MM.1S (cell line): ENCODE measurements around the gene FIP1L1.

Experiments used
- DNase-seq: peaks from one replicate; pipeline ENCODE4 v3.0.0-alpha.2; 2015
- H2AFZ ChIP-seq: fragments of 300-600 bp; sonication (generic); 2 replicates; pipeline ENCODE4 v1.6.0; 2016; ENCODE audit warnings: antibody characterized with exemption, low read length
- H3F3A ChIP-seq: fragments of 300-600 bp; sonication (generic); 2 replicates; pipeline ENCODE4 v1.6.1; 2016; ENCODE audit warnings: mild to moderate bottlenecking, antibody characterized with exemption, low read length, moderate library complexity, mixed read lengths; ENCODE audit not compliant: insufficient read depth
- H3K27ac ChIP-seq: fragments of 300-600 bp; sonication (generic); 2 replicates; pipeline ENCODE4 v1.5.1; 2016; ENCODE audit warnings: mild to moderate bottlenecking, low read length
- H3K27me3 ChIP-seq: fragments of 300-600 bp; sonication (generic); replicated peaks from 2 replicates; pipeline ENCODE4 v1.6.0; 2016; ENCODE audit warnings: low read length; ENCODE audit not compliant: insufficient read depth
- H3K36me3 ChIP-seq: fragments of 300-600 bp; sonication (generic); replicated peaks from 2 replicates; pipeline ENCODE4 v1.6.1; 2016; ENCODE audit warnings: mild to moderate bottlenecking, low read length, mixed read lengths; ENCODE audit not compliant: insufficient read depth
- H3K4me1 ChIP-seq: fragments of 300-600 bp; sonication (generic); 2 replicates; pipeline ENCODE4 v1.6.1; 2016; ENCODE audit warnings: low read length, mixed read lengths
- H3K4me2 ChIP-seq: fragments of 300-600 bp; sonication (generic); 2 replicates; pipeline ENCODE4 v1.6.0; 2016; ENCODE audit warnings: low read depth, low read length
- H3K4me3 ChIP-seq: fragments of 300-600 bp; sonication (generic); 2 replicates; pipeline ENCODE4 v1.5.1; 2016; ENCODE audit warnings: low read length, mixed read lengths
- H3K79me2 ChIP-seq: fragments of 300-600 bp; sonication (generic); 2 replicates; pipeline ENCODE4 v1.6.1; 2016; ENCODE audit warnings: mixed run types, low read length, mixed read lengths
- H3K9ac ChIP-seq: fragments of 300-600 bp; sonication (generic); 2 replicates; pipeline ENCODE4 v1.6.1; 2016; ENCODE audit warnings: low read length, mixed read lengths
- H3K9me2 ChIP-seq: fragments of 300-600 bp; sonication (generic); replicated peaks from 2 replicates; pipeline ENCODE4 v1.6.1; 2016; ENCODE audit warnings: mild to moderate bottlenecking, low read length, mixed read lengths; ENCODE audit not compliant: insufficient read depth
- H3K9me3 ChIP-seq: fragments of 300-600 bp; sonication (generic); replicated peaks from 2 replicates; pipeline ENCODE4 v1.6.1; 2016; ENCODE audit warnings: mild to moderate bottlenecking, low read length, mixed read lengths; ENCODE audit not compliant: insufficient read depth
- H4K20me1 ChIP-seq: fragments of 300-600 bp; sonication (generic); 2 replicates; pipeline ENCODE4 v1.6.1; 2016; ENCODE audit warnings: mild to moderate bottlenecking, low read length, moderate library complexity, mixed read lengths; ENCODE audit not compliant: insufficient read depth
- CTCF ChIP-seq: fragments of 300-600 bp; sonication (generic); IDR thresholded peaks from 2 replicates; pipeline ENCODE4 v1.5.1; 2016; ENCODE audit warnings: antibody characterized with exemption, low read length, mixed read lengths
- EZH2 ChIP-seq: fragments of 300-600 bp; sonication (generic); optimal IDR thresholded peaks from 2 replicates; pipeline ENCODE3; 2017; ENCODE audit warnings: low read depth, mild to moderate bottlenecking, antibody characterized with exemption, low read length, mixed read lengths
- EZH2phosphoT487 ChIP-seq: fragments of 300-600 bp; sonication (generic); IDR thresholded peaks from 2 replicates; pipeline ENCODE4 v1.6.1; 2018; ENCODE audit warnings: antibody characterized with exemption, low read length

Gene FIP1L1

DNA sequence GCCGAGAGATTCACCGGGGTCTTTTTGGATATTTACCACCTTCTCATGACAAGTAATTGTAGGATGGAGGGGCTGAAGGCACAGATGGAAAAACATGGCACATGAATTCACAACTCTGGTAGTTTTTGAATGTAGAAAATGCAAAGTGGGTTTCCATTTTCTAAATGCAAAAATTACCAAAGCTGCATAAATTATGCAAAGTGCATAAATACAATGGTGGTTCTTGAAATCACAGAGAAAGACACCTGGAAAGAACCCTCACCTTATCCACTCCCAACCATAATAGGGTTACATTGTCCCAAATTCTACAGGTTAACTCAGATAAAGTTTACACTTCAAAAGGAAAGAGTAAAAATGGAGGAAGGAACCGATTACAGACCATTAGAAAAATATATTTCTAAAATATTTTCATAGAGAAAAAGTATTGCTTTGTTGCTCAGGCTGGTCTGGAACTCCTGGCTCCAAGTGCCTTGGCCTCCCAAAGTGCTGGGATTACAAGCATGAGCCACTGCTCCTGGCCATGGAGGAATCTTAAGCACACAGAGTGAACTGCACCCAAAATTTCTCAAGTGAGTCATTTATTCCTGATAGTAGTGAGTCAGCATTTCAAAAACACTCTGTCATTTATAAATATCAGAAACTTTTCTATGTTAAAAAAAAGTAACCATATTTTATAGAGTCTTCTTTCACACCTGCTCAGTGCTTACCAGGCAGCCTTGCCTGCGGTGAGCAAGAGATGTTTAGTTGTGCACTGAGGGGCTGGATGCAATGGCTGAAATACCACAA, 101.4 kb downstream of the FIP1L1 start:
- Histone ChIP-seq H3K27me3 (no peaks in the 10 kb centered on the region), H3K9me2 (no peaks in the 10 kb centered on the region), H3K9ac (no peak overlapping the region), H3K9me3 (no peaks in the 10 kb centered on the region), H3K4me1 (no peaks in the 10 kb centered on the region), H2AFZ (no peak overlapping the region), H3K27ac (no peak overlapping the region), H4K20me1 (no peaks in the 10 kb centered on the region), H3K4me2 (no peak overlapping the region), H3F3A (no peaks in the 10 kb centered on the region), H3K79me2 (no peaks in the 10 kb centered on the region), H3K36me3 (no peaks in the 10 kb centered on the region), H3K4me3 (no peak overlapping the region)
- no peak for DNase-seq
- no peak for TF ChIP-seq EZH2
- TF ChIP-seq EZH2phosphoT487 = no peak
- no peak for TF ChIP-seq CTCF

GRCh38 chr4:53479736-53480525, 102.5 kb downstream of the FIP1L1 start:
- Histone ChIP-seq H3K27ac (no peak overlapping the region), H3K36me3 (no peaks in the 10 kb centered on the region), H4K20me1 (no peaks in the 10 kb centered on the region), H3K9me2 (no peaks in the 10 kb centered on the region), H3K4me1 (no peaks in the 10 kb centered on the region), H3K27me3 (no peaks in the 10 kb centered on the region), H3K79me2 (no peaks in the 10 kb centered on the region), H3F3A (no peaks in the 10 kb centered on the region), H3K9me3 (no peaks in the 10 kb centered on the region), H2AFZ (no peak overlapping the region), H3K4me2 (no peak overlapping the region), H3K9ac (no peak overlapping the region), H3K4me3 (no peak overlapping the region)
- no peak for DNase-seq
- no peak for TF ChIP-seq CTCF
- no peak for TF ChIP-seq EZH2
- no peak for TF ChIP-seq EZH2phosphoT487

GRCh38 chr4:53480909-53481308, 103.5 kb downstream of the FIP1L1 start:
- Histone ChIP-seq H3K9me3 (no peaks in the 10 kb centered on the region), H3K27me3 (no peaks in the 10 kb centered on the region), H3K27ac (no peak overlapping the region), H3K4me3 (no peak overlapping the region), H4K20me1 (no peaks in the 10 kb centered on the region), H3K9ac (no peak overlapping the region), H3K4me1 (no peaks in the 10 kb centered on the region), H3F3A (no peaks in the 10 kb centered on the region), H3K4me2 (no peak overlapping the region), H3K36me3 (no peaks in the 10 kb centered on the region), H3K79me2 (no peaks in the 10 kb centered on the region), H2AFZ (no peak overlapping the region), H3K9me2 (no peaks in the 10 kb centered on the region)
- no peak for TF ChIP-seq EZH2
- no peak for TF ChIP-seq EZH2phosphoT487
- TF ChIP-seq CTCF = no peak
- DNase-seq = no peak
